COLO668 (cell line): ENCODE data around the gene DDX41.
"Not testable (repeated sequence)": the region's sequence is repeated elsewhere in the genome, so short reads cannot be mapped to it uniquely, and the experiment has no call there.

Experiments used
- DNase-seq: peaks from one replicate; lab custom pipeline; 2025; ENCODE audit not compliant: unreplicated experiment; lab: John Stamatoyannopoulos, UW

The DDX41 gene

DNA sequence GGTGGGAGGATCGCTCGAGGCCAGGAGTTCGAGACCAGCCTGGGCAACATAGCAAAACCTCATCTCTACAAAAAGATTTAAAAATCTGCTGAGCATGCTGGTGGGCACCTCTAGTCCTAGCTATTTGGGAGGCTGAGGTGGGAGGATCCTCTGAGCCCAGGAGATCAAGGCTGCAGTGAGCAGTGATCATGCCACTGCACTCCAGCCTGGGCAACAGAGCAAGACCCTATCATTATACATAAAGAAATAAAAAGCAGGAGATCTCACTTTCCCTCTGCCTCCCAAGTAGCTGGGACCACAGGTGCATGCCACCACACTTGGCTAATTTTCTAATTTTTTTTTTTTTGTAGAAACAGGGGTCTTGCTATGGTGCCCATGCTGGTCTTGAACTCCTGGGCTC, 31.0 kb downstream of the DDX41 start:
- not testable (repeated sequence) for DNase-seq

DNA sequence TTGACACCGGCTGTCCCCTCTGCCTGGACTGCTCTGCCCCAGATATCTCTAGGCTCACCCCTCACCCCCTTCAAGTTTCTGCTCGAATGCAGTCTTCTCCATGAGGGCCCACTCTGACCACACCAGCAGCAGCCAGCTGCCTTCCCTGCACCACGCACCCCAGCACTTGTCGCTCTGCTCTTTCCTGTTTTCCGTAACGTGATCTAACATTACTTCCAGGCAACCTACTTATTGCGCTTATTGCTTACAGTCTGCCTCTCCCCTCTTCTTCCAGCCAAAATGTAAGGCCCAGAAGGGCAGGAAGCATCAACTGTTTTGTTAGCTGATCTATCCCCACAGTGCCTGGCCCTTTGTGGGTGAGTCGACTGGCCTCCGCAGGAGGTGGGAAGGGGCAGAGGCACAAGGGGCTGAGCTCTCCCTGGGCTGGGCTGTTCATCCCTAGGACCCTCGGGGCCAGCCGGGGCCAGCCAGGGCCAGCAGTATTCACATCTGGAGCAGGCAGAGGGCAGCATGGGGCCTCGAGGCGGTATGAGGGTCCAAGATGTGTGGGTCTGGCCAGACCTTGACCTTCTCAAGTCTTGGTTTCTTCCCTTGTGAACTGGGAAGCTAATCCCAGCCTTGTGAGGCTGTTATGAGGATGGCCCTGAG, 31.7 kb downstream of the DDX41 start:
- DNase-seq: no peak

DNA sequence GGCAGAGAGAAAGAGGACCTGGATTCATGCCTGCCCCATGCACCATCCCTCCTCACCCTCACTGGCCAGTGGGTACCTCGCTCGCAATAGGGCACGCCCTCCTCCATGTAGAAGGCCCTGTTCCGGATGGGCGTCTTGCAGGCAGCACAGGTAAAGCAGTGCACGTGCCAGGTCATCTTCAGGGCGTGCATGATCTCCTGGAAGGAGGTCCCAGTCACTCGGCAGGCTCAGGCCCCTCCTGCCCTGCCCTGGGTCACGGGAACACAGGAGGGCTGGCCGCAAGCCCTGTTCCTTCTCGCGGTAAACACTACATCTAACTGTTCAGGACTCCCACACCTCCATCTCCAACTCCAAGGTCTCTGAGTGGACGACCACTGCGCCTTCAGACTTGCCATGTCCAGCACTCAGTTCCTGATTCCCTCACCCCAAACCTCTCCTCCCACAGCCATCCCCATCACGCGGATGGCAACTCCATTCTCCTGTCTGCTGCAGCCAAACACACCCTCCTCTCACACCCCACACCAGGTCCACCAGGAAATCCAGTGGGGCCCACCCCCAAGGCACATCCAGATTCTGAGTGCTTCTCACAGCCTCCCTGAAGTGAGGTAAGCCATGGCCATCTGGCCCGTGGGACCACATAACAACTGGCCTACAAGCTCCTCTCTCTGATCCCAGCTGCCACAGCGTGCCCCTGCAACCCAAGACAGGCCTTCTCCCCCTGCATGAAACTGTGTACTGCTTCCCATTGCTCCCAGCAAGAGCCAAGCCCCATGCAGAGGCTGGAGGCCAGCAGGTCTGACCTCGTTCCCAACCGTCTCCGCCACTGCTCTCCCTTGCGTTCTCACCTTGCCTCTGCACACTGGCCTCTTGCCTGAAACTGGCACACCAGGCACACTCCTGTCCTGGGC, 32.5 kb downstream of the DDX41 start:
- no peak for DNase-seq

GRCh38 chr5:177483042-177483441, 33.7 kb downstream of the DDX41 start:
- no peak for DNase-seq

GRCh38 chr5:177482359-177482795, 34.4 kb downstream of the DDX41 start:
- DNase-seq: no peak

DNA sequence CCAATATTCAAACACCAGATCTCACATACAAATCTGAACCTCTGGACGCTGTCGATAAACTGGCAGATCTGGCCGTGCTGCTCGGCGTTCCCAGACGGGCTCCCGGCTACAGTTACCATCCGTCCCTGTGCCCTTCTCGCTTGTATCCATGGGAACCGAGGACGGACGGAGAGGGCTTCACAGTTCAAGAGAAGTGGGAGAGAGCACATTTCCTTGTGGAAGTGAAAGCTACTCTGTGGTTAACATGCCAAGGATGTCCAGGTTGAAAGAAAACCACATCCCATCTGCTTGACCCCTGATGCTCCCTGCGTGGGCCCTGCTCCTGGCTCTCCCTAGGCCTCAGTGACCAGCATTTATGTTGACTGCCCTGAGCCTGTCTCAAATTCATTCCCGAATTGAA, 37.0 kb downstream of the DDX41 start:
- no peak for DNase-seq

GRCh38 chr5:177478711-177479646, 37.8 kb downstream of the DDX41 start:
- no peak for DNase-seq

- DNase-seq: no peak
These were observed 38.9 kb downstream of the DDX41 start for GRCh38 chr5:177477701-177478477.

DNA sequence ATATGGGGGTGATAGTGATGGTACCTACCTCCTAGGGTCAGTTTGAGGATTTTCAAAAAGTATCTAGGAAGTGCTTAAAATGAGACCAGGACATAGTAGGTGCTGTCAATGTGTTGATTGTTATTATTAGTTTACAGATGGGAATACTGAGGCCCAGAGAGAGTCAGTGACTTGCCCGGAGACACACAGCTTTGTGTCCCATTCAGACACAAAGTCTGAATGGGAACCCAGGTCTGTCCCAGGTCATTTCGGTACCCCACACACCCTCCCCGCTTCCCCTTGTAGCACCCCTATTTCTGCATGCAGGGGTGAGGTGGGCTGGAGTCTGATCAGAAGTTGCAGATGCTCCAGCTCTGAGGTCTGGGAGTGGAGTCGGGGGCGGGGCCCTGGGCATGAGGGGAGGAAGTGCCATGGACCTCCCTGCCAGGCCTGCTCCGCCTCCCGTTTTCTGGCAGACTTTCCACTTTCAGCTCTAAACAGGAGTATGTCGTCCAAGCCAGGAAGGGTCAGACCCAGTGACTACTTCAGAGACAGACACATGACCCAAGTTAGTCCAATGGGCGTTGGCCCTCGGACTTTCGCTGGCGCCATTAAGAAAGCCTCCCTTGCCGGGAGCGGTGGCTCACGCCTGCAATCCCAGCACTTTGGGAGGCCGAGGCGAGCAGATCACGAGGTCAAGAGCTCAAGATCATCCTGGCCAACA, 40.1 kb downstream of the DDX41 start:
- DNase-seq: no peak

GRCh38 chr5:177475563-177476427, 41.0 kb downstream of the DDX41 start:
- DNase-seq: no peak

DNA sequence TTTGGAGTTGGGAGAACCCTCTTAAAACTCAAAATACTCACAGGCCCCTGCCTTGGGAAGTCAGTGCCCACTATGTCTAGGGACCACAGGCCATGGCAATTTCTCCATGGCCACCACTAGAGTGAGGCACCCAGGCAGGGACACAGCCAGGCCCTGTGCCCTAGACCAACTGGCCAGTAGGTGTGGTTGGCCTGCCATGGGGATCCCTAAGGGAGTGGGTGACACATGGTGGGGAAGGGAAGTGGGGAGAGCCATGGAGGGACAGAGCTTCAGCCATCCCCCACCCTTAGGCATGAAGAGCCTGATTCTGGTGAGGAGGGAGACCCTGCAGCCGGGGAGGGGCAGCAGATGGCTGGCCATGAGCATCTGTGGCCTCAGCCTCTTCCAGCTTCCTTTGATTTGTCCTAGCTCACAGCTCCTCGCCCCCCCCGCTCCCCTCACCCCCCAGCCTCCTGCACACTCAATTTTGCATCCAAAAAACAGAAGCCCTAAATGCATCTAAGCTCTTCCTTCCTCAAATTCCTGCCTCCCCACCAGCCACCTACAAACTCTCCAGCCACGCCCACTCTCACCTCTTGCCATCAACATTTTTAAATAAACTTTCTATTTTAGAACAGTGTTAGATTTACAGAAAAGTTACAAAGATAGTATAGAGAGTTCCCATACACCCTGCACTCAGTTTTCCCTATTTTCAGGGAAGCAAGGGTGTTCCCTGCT, 41.8 kb downstream of the DDX41 start:
- no peak for DNase-seq

- no peak for DNase-seq
These were observed 42.7 kb downstream of the DDX41 start for GRCh38 chr5:177474002-177474476.

DNA sequence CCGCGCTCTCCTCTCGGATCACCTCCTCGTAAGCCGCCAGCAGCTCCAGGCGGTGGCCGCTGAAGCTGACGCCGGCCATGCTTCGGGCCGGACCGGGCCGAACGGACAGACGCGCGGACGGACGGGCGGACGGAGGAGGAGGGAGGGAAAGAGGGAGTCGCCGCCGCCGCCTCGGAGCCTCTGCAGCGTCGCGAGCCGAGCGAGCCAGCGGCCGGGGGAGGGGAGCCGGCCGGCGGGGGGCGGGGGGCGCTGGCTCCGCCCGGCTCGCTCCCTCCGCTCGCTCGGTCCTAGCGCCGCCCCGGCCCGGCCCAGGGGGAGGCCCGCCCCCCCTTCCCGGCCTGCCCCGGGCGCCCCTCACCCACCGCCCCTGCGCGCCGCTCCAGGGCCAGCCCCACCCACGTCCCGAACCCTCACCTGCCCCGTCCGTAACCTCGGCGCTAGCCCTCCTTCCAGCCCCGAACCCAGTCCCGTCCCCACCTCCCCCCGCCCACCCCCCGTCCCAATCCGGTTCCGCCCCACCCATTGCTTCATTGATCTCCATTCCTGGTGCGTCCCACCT, 43.2 kb downstream of the DDX41 start, which contains the start of gene DBN1:
TSS of gene DBN1 (minus strand) at position 192 of the 559 bp plus-strand sequence. CDS start at position 79, 113 bp downstream.
- peak; percentile 22 for DNase-seq

GRCh38 chr5:177472460-177473442, 44.0 kb downstream of the DDX41 start:
- DNase-seq: peak; percentile 13

DNA sequence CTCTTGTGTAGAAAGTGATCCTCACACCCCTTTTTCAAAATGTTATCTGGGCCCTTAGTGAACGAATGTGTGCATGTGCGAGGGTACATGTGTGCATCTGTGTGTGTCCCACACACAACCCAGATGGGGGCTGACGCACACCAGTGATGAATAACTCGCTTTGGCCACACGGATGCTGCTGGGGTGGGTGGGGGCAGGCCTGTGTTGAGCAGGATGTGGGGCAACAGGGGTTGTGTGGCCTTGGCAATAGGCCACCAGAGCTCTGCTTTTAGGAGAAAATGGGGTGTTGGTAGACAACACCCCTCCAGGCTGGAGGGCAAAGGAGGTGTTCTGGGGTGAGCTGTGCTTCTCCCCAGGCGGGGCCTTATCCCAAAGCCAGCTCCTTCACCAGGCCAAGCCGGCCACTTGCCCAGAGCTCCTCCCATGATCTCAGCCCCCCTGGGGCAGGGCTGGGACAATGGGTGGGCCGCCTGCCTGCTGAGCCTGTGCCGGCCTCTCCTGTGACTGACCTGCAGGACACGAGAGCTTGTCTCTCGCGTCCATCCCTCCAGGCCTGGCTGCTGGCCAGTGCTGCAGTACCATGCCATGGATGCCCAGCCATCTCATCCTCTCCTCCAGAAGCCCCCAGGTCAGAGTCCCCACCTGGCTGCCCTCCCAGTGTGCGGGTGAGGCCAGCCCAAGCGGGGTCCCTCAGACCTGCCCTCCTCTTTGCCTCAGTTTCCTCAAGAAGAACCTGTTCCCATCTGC, 45.0 kb downstream of the DDX41 start:
- DNase-seq: no peak
